ENCODE results near the gene TOMM40L.

The TOMM40L gene

DNA sequence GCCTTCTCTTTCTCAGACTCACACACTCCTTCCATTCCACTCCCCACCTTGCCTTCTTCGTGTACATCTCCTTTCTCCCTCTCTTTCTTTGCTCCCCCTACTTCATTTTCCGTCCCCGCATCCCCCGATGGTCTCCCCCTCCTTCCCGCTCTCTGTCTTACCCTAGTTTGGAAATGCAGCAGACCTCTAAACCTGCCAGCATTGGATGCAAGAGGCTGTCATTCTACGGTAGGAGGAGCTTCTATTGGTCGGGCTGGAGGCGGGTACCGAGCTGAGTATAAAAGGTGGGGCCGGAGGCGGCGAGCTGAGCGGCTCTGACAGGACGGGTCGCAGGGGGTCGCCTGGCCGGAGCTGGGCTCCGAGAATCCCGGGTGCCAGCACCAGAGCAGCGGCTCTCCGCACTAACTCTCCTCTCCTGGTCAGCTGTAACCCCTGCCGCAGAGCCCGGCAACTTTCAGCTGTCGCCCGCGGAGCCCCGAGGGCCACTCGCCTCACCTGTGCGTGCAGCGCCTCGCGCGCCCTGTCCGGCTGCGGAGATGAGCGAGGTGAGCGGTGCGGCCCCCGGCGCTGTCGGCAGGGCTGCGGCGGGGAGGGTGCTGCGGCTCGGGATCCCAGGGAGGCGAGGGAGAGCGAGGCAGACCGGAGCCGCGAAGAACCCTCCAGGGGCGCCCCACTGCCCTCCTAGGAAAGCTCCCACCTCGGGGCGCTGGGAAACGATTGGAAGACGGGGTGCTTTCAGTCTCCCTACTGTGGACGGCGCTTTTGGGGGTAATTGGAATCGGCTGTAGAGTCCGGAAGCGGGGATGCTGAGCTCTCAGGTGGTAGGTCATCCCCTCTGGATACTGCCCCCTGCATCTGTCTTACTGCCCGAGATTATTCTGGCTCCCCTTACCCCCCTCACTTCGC lies 32.8 kb downstream of the TOMM40L start, which contains the start of gene PCP4L1:
PCP4L1 (plus strand) TSS at position 307 of the 906 bp plus-strand sequence; CDS start at position 537, 230 bp downstream.
- DNase-seq: peak; percentile 73

- DNase-seq: no peak
Observed at GRCh38 chr1:161259345-161259702, 33.5 kb downstream of the TOMM40L start.

DNA sequence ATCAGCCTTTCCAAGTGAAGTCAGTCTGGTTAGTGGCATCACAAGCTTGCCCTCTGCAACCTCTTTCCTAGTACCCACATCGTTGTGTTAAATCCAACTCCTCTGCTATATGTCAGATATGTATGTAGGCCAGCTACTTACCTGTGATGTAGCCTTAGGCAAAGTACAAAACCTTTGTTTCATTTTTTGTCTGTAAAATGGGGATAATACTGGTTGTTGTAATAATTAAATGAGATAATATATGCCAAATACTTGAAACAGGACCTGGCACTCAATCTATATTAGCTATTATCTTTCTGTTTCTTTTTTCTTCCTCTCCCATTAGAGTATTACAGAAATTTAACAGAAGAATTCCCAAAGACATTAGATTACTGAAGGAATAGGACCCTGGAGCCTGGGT lies 33.9 kb downstream of the TOMM40L start:
- no peak for DNase-seq

- DNase-seq: no peak
Observed at GRCh38 chr1:161260376-161261260, 34.8 kb downstream of the TOMM40L start.

DNA sequence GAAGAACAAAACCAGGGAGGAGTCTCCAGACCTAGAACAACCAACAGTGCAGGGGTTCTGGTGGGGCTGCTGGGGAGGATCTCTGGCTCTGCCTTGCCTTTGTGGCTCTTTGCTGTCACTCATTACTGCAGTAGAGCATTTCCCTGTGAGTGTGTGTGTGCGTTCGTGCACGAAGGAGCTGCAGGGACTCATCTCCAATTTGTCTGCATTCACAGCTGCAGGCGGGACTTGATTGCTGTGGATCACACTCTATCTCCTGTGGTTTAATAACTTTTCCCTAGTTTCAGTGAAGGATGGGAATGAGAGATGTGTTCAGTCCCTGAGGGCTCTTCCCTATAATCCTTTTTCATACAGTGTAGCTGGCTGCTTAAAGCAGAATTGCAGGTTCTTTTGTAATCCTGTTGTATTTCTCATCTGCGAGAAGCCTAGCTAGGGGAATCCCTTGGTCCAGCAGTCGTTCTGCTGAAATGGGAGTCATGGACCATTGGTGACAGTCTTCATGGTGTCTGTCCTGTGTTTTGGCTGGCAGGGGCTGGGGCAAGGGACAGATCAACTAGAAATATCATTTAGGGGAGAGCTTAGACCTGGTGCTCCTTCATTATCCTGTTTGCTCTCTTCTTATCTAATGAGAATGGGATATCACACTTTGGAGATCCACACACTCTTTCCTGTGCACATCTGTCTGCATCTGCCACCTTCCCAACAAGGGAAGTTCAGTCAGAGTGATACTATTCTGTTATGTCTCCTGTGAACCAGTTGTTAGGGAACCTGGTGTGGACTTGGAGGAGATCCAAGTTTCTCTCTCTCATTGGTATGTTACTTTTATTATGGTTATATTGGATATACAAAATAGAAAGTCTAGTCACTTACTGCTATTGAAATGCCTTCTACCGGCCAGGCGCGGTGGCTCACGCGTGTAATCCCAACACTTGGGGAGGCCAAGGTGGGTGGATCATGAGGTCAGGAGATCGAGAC lies 35.7 kb downstream of the TOMM40L start:
- no peak for DNase-seq

DNA sequence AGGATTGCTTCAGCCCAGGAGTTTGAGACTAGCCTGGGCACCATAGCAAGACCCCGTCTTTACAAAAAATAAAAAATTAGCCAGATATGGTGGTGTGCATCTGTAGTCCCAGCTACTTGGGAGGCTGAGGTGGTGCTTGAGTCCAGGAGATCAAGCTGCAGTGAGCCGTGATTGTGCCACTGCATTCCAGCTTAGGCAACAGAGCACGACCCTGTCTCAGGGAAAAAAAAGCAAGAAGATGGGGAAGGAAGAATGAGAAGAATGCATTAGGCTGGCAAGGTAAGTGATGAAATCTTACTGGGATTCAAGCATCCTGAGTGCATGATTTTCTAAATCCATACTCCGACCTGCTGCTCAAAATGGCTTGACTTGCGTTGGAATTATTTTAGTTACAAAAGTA lies 39.4 kb downstream of the TOMM40L start:
- DNase-seq: no peak

DNA sequence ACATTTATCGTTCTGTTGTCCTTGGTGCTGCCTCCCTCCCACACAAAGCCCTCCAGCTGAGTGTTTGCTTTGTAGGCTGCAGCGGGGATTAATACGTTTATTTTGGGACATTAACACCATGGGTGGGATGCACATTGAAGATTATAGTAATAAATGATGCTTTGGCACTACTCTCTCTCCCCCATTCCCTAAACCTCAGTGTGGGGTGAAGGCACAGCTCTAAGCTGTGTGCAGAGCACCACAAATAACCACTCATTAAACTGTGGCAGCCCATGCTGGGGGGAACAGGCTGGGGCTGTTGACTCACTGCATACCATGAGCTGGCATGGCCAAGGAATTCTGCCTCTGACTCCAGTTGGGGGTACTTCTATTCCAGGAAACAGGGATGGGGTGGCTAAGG lies 40.3 kb downstream of the TOMM40L start:
- no peak for DNase-seq

GRCh38 chr1:161266836-161267235 lies 41.0 kb downstream of the TOMM40L start:
- DNase-seq: no peak

GRCh38 chr1:161267321-161267720 lies 41.5 kb downstream of the TOMM40L start:
- DNase-seq: no peak

- no peak for DNase-seq
Observed at GRCh38 chr1:161273402-161273801, 47.5 kb downstream of the TOMM40L start.

GRCh38 chr1:161274874-161275273 lies 49.0 kb downstream of the TOMM40L start:
- DNase-seq: no peak

Data from midbrain (tissue), 1 donor.